ENCODE data around the gene KMT2B.

The KMT2B gene

GRCh38 chr19:35744430-35745327, 26.9 kb downstream of the KMT2B start:
- peak overlapping the region; percentile 100 for H3K18ac ChIP-seq (ENCODE audit: low read length)
- H2BK15ac ChIP-seq (replicated peaks; ENCODE audit: low read depth) = no peak overlapping the region
- no peaks in the 10 kb centered on the region for H3K36me3 ChIP-seq (ENCODE audit: control insufficient read depth, insufficient read depth, low read length)
- WGBS (ENCODE audit: extremely low coverage, insufficient coverage, low lambda C conversion rate) = no CpG with 5 or more reads among the region's 41 CpGs
- no peaks in the 10 kb centered on the region for H3K79me2 ChIP-seq (ENCODE audit: control insufficient read depth, insufficient read depth, low read length)
- H4K5ac ChIP-seq (ENCODE audit: low read length) = no peak overlapping the region
- H3K79me1 ChIP-seq (ENCODE audit: low read length) = no peaks in the 10 kb centered on the region
- H2BK120ac ChIP-seq (ENCODE audit: low read depth, low read length) = peak overlapping the region; percentile 75
- peak overlapping the region; percentile 56 for H2BK5ac ChIP-seq (ENCODE audit: low read length)
- peak overlapping the region; percentile 87 for H3K56ac ChIP-seq (ENCODE audit: low read length)
- no peak overlapping the region for H3K23ac ChIP-seq (ENCODE audit: low read length)
- H4K8ac ChIP-seq (ENCODE audit: low read depth, low read length) = no peak overlapping the region
- peak overlapping the region; percentile 82 for H3K9ac ChIP-seq (ENCODE audit: low read length)
- no peak overlapping the region for H2AK5ac ChIP-seq (ENCODE audit: low read length)
- DNase-seq = peak; percentile 99
- peak overlapping the region; percentile 85 for H3K4ac ChIP-seq (ENCODE audit: low read depth, low read length)
- no peaks in the 10 kb centered on the region for H3K27me3 ChIP-seq (ENCODE audit: insufficient read depth, low read length, poor library complexity)
- no peaks in the 10 kb centered on the region for H3K4me1 ChIP-seq (ENCODE audit: control insufficient read depth, low read depth, low read length)
- peak overlapping the region; percentile 78 for H3K4me3 ChIP-seq (ENCODE audit: low read length)
- H3K27ac ChIP-seq (ENCODE audit: low read depth, low read length) = peak overlapping the region; percentile 78
- H3K4me2 ChIP-seq (ENCODE audit: low read length) = peak overlapping the region; percentile 87

GRCh38 chr19:35745328-35746086, 27.7 kb downstream of the KMT2B start, which contains the start of the genes PSENEN and U2AF1L4:
Gene PSENEN, plus strand, starts transcription at chr19:35745651. Its CDS starts 280 bp downstream, at chr19:35745931.
Gene U2AF1L4, minus strand, starts transcription at chr19:35745418. Its CDS starts 27 bp downstream, at chr19:35745391.
- Histone ChIP-seq H3K4me1 (ENCODE audit: control insufficient read depth, low read depth, low read length) (no peaks in the 10 kb centered on the region), H3K23ac (ENCODE audit: low read length) (no peak within 1 kb of the TSS), H3K79me1 (ENCODE audit: low read length) (no peaks in the 10 kb centered on the region), H3K4me2 (ENCODE audit: low read length) (peak within 1 kb of the TSS; percentile 93), H3K79me2 (ENCODE audit: control insufficient read depth, insufficient read depth, low read length) (no peaks in the 10 kb centered on the region), H2BK5ac (ENCODE audit: low read length) (peak within 1 kb of the TSS; percentile 56), H3K9ac (ENCODE audit: low read length) (peak within 1 kb of the TSS; percentile 90), H2BK120ac (ENCODE audit: low read depth, low read length) (peak within 1 kb of the TSS; percentile 75), H3K56ac (ENCODE audit: low read length) (peak within 1 kb of the TSS; percentile 87), H2BK15ac (replicated peaks; ENCODE audit: low read depth) (no peak within 1 kb of the TSS), H4K5ac (ENCODE audit: low read length) (no peak within 1 kb of the TSS), H3K18ac (ENCODE audit: low read length) (peak within 1 kb of the TSS; percentile 100), H3K27ac (ENCODE audit: low read depth, low read length) (peak within 1 kb of the TSS; percentile 78), H3K27me3 (ENCODE audit: insufficient read depth, low read length, poor library complexity) (no peaks in the 10 kb centered on the region), H3K4me3 (ENCODE audit: low read length) (peak within 1 kb of the TSS; percentile 78), H2AK5ac (ENCODE audit: low read length) (no peak within 1 kb of the TSS), H3K36me3 (ENCODE audit: control insufficient read depth, insufficient read depth, low read length) (no peaks in the 10 kb centered on the region), H4K8ac (ENCODE audit: low read depth, low read length) (no peak within 1 kb of the TSS), H3K4ac (ENCODE audit: low read depth, low read length) (peak within 1 kb of the TSS; percentile 85)
- no CpG with 5 or more reads among the region's 40 CpGs for WGBS (ENCODE audit: extremely low coverage, insufficient coverage, low lambda C conversion rate)
- DNase-seq = peak; percentile 99

GRCh38 chr19:35746087-35746462, 28.3 kb downstream of the KMT2B start:
- no peaks in the 10 kb centered on the region for H3K27me3 ChIP-seq (ENCODE audit: insufficient read depth, low read length, poor library complexity)
- peak overlapping the region; percentile 90 for H3K9ac ChIP-seq (ENCODE audit: low read length)
- WGBS (ENCODE audit: extremely low coverage, insufficient coverage, low lambda C conversion rate) = no CpG with 5 or more reads among the region's 4 CpGs
- peak overlapping the region; percentile 93 for H3K4me2 ChIP-seq (ENCODE audit: low read length)
- H4K5ac ChIP-seq (ENCODE audit: low read length) = no peak overlapping the region
- H3K4ac ChIP-seq (ENCODE audit: low read depth, low read length) = peak overlapping the region; percentile 26
- peak overlapping the region; percentile 58 for H3K4me3 ChIP-seq (ENCODE audit: low read length)
- H3K36me3 ChIP-seq (ENCODE audit: control insufficient read depth, insufficient read depth, low read length) = no peaks in the 10 kb centered on the region
- H2AK5ac ChIP-seq (ENCODE audit: low read length) = no peak overlapping the region
- H2BK120ac ChIP-seq (ENCODE audit: low read depth, low read length) = no peak overlapping the region
- no peak overlapping the region for H2BK5ac ChIP-seq (ENCODE audit: low read length)
- peak overlapping the region; percentile 39 for H3K18ac ChIP-seq (ENCODE audit: low read length)
- peak overlapping the region; percentile 75 for H3K56ac ChIP-seq (ENCODE audit: low read length)
- no peak overlapping the region for H4K8ac ChIP-seq (ENCODE audit: low read depth, low read length)
- no peak overlapping the region for H3K23ac ChIP-seq (ENCODE audit: low read length)
- H3K4me1 ChIP-seq (ENCODE audit: control insufficient read depth, low read depth, low read length) = no peaks in the 10 kb centered on the region
- DNase-seq = no peak
- H3K27ac ChIP-seq (ENCODE audit: low read depth, low read length) = no peak overlapping the region
- no peak overlapping the region for H2BK15ac ChIP-seq (replicated peaks; ENCODE audit: low read depth)
- no peaks in the 10 kb centered on the region for H3K79me2 ChIP-seq (ENCODE audit: control insufficient read depth, insufficient read depth, low read length)
- no peaks in the 10 kb centered on the region for H3K79me1 ChIP-seq (ENCODE audit: low read length)

- H3K4ac ChIP-seq (ENCODE audit: low read depth, low read length) = no peak overlapping the region
- no peak overlapping the region for H2BK120ac ChIP-seq (ENCODE audit: low read depth, low read length)
- no peak overlapping the region for H2BK5ac ChIP-seq (ENCODE audit: low read length)
- no peak overlapping the region for H2BK15ac ChIP-seq (replicated peaks; ENCODE audit: low read depth)
- no peak overlapping the region for H3K23ac ChIP-seq (ENCODE audit: low read length)
- H3K4me2 ChIP-seq (ENCODE audit: low read length) = peak overlapping the region; percentile 93
- no CpG with 5 or more reads among the region's 5 CpGs for WGBS (ENCODE audit: extremely low coverage, insufficient coverage, low lambda C conversion rate)
- no peaks in the 10 kb centered on the region for H3K79me1 ChIP-seq (ENCODE audit: low read length)
- no peak overlapping the region for H4K8ac ChIP-seq (ENCODE audit: low read depth, low read length)
- no peak for DNase-seq
- peak overlapping the region; percentile 75 for H3K56ac ChIP-seq (ENCODE audit: low read length)
- H3K27ac ChIP-seq (ENCODE audit: low read depth, low read length) = no peak overlapping the region
- H3K27me3 ChIP-seq (ENCODE audit: insufficient read depth, low read length, poor library complexity) = no peaks in the 10 kb centered on the region
- H4K5ac ChIP-seq (ENCODE audit: low read length) = no peak overlapping the region
- no peaks in the 10 kb centered on the region for H3K4me1 ChIP-seq (ENCODE audit: control insufficient read depth, low read depth, low read length)
- H2AK5ac ChIP-seq (ENCODE audit: low read length) = no peak overlapping the region
- no peak overlapping the region for H3K4me3 ChIP-seq (ENCODE audit: low read length)
- H3K9ac ChIP-seq (ENCODE audit: low read length) = peak overlapping the region; percentile 90
- H3K36me3 ChIP-seq (ENCODE audit: control insufficient read depth, insufficient read depth, low read length) = no peaks in the 10 kb centered on the region
- no peak overlapping the region for H3K18ac ChIP-seq (ENCODE audit: low read length)
- no peaks in the 10 kb centered on the region for H3K79me2 ChIP-seq (ENCODE audit: control insufficient read depth, insufficient read depth, low read length)
Observed at GRCh38 chr19:35746531-35746930, 28.7 kb downstream of the KMT2B start.

- H3K27ac ChIP-seq (ENCODE audit: low read depth, low read length) = no peak within 1 kb of the TSS
- no peak within 1 kb of the TSS for H3K4ac ChIP-seq (ENCODE audit: low read depth, low read length)
- no peak within 1 kb of the TSS for H2BK5ac ChIP-seq (ENCODE audit: low read length)
- peak within 1 kb of the TSS; percentile 85 for H3K9ac ChIP-seq (ENCODE audit: low read length)
- no peaks in the 10 kb centered on the region for H3K79me1 ChIP-seq (ENCODE audit: low read length)
- peak within 1 kb of the TSS; percentile 95 for H3K4me3 ChIP-seq (ENCODE audit: low read length)
- H3K4me2 ChIP-seq (ENCODE audit: low read length) = peak within 1 kb of the TSS; percentile 99
- no peaks in the 10 kb centered on the region for H3K27me3 ChIP-seq (ENCODE audit: insufficient read depth, low read length, poor library complexity)
- H3K56ac ChIP-seq (ENCODE audit: low read length) = peak within 1 kb of the TSS; percentile 94
- H3K36me3 ChIP-seq (ENCODE audit: control insufficient read depth, insufficient read depth, low read length) = no peaks in the 10 kb centered on the region
- H3K79me2 ChIP-seq (ENCODE audit: control insufficient read depth, insufficient read depth, low read length) = no peaks in the 10 kb centered on the region
- no peak within 1 kb of the TSS for H4K5ac ChIP-seq (ENCODE audit: low read length)
- peak; percentile 100 for DNase-seq
- no peak within 1 kb of the TSS for H2BK15ac ChIP-seq (replicated peaks; ENCODE audit: low read depth)
- no peak within 1 kb of the TSS for H3K23ac ChIP-seq (ENCODE audit: low read length)
- H4K8ac ChIP-seq (ENCODE audit: low read depth, low read length) = no peak within 1 kb of the TSS
- WGBS (ENCODE audit: extremely low coverage, insufficient coverage, low lambda C conversion rate) = no CpG with 5 or more reads among the region's 45 CpGs
- H2BK120ac ChIP-seq (ENCODE audit: low read depth, low read length) = no peak within 1 kb of the TSS
- no peak within 1 kb of the TSS for H3K18ac ChIP-seq (ENCODE audit: low read length)
- H3K4me1 ChIP-seq (ENCODE audit: control insufficient read depth, low read depth, low read length) = no peaks in the 10 kb centered on the region
- no peak within 1 kb of the TSS for H2AK5ac ChIP-seq (ENCODE audit: low read length)
Observed at GRCh38 chr19:35748106-35749020, 30.6 kb downstream of the KMT2B start, which contains the start of gene LIN37. Gene LIN37, plus strand, starts transcription at chr19:35748576. Its CDS starts 149 bp downstream, at chr19:35748725.

Data from mesendoderm (in vitro differentiated cells).